Fibroblast of lung (primary cell): ENCODE results near the gene CFAP61. TPM values are rescaled to one million over a fixed set of nuclear protein-coding genes. Genes with fewer than 3 reads are reported as not detected.

Experiments
- DNase-seq, 2 donors: peaks; one replicate each; pipeline versions ENCODE4 v3.0.0 to v3.0.0-alpha.2; 2010; ENCODE audit warnings: low read depth in 2 of 2
- H2AFZ ChIP-seq: 2 replicates; pipeline ENCODE4 v1.5.1; 2012; ENCODE audit warnings: low read length, control low read depth, inconsistent platforms
- H3K27ac ChIP-seq: 2 replicates; pipeline ENCODE4 v1.5.1; 2011; ENCODE audit warnings: low read length, control low read depth; ENCODE audit not compliant: insufficient read depth
- H3K27me3 ChIP-seq: 2 replicates; pipeline ENCODE4 v1.5.1; 2011; ENCODE audit warnings: mild to moderate bottlenecking, low read length; ENCODE audit not compliant: control insufficient read depth, insufficient read depth
- H3K36me3 ChIP-seq: 2 replicates; pipeline ENCODE4 v1.5.1; 2011; ENCODE audit warnings: low read length; ENCODE audit not compliant: control insufficient read depth, insufficient read depth
- H3K4me1 ChIP-seq: 2 replicates; pipeline ENCODE4 v1.5.1; 2011; ENCODE audit warnings: low read length; ENCODE audit not compliant: control insufficient read depth, insufficient read depth; ENCODE audit errors: extremely low read depth
- H3K4me2 ChIP-seq: 2 replicates; pipeline ENCODE4 v1.5.1; 2011; ENCODE audit warnings: low read length, control low read depth; ENCODE audit not compliant: insufficient read depth; ENCODE audit errors: extremely low read depth
- H3K4me3 ChIP-seq, 4 experiments: fragments of 200-600 bp in 1 of 4; sonication (generic) in 1 of 4; replicated peaks in 1 of 4; 2 replicates each; pipeline ENCODE4 v1.5.1; 2011 to 2016; ENCODE audit warnings: low read length in 4 of 4, low read depth in 3 of 4, mild to moderate bottlenecking in 3 of 4, control low read depth in 2 of 4, inconsistent platforms in 1 of 4, mixed read lengths in 1 of 4; ENCODE audit not compliant: insufficient read depth in 1 of 4; ENCODE audit errors: control extremely low read depth in 1 of 4
- H3K79me2 ChIP-seq: 2 replicates; pipeline ENCODE4 v1.5.1; 2012; ENCODE audit warnings: mild to moderate bottlenecking, low read length, inconsistent platforms; ENCODE audit not compliant: control insufficient read depth, insufficient read depth
- H3K9ac ChIP-seq: 2 replicates; pipeline ENCODE4 v1.5.1; 2011; ENCODE audit warnings: mild to moderate bottlenecking, low read length, control low read depth; ENCODE audit not compliant: insufficient read depth
- H3K9me3 ChIP-seq: 2 replicates; pipeline ENCODE4 v1.5.1; 2012; ENCODE audit warnings: low read depth, low read length; ENCODE audit not compliant: control insufficient read depth, insufficient read depth
- H4K20me1 ChIP-seq: 2 replicates; pipeline ENCODE4 v1.5.1; 2011; ENCODE audit warnings: low read length; ENCODE audit not compliant: control insufficient read depth, insufficient read depth; ENCODE audit errors: extremely low read depth
- CTCF ChIP-seq, 2 donors: IDR thresholded peaks in 1 of 2; conservative IDR thresholded peaks in 1 of 2; 1 replicate in 1 of 2; 2 replicates in 1 of 2; pipeline ENCODE4 v1.5.1; 2011 to 2012; ENCODE audit warnings: low read length in 2 of 2, control low read depth in 1 of 2, inconsistent platforms in 1 of 2, low read depth in 1 of 2, mild to moderate bottlenecking in 1 of 2
- EZH2 ChIP-seq: IDR thresholded peaks from 2 replicates; pipeline ENCODE4 v1.5.1; 2012; ENCODE audit warnings: low read length, control low read depth, mild to moderate bottlenecking; ENCODE audit errors: missing control alignments
- polyA plus RNA-seq, 2 donors: library from polyadenylated mRNA; depleted of rRNA in 1 of 2; stranded (reverse) in 1 of 2; unstranded in 1 of 2; fragments of >200 nt; gene quantifications; 2 replicates each; pipeline ENCODE4 v1.2.1, GENCODE V29; 2011 to 2012; ENCODE audit warnings: missing spikeins in 1 of 2
- total RNA-seq: library from RNA; depleted of rRNA; stranded (reverse); fragments of >200 nt; gene quantifications from 2 replicates; pipeline ENCODE4 v1.2.1, GENCODE V29; 2014

CFAP61 gene
- total and polyA plus RNA-seq, 2 donors (not counting 1 experiment from before 2014, with no cell fraction given), result not detected

GRCh38 chr20:20214757-20215275 lies 162.5 kb downstream of the CFAP61 start:
- TF ChIP-seq CTCF (conservative IDR thresholded peaks at IDR 0.05 in 1 of 2, IDR thresholded peaks at IDR 0.05 in 1 of 2; ENCODE audit: low read depth in 1 of 2, low read length in 2 of 2) (no peak), EZH2 (no peak)
- H3K79me2 ChIP-seq, result no peaks in the 10 kb centered on the region
- no peaks in the 10 kb centered on the region for H3K4me1 ChIP-seq
- no peaks in the 10 kb centered on the region for H3K9me3 ChIP-seq
- no peaks in the 10 kb centered on the region for H3K36me3 ChIP-seq
- no peak overlapping the region for H3K4me3 ChIP-seq
- DNase-seq, result no peak
- no peak overlapping the region for H2AFZ ChIP-seq
- H3K27ac ChIP-seq, result no peak overlapping the region
- H3K27me3 ChIP-seq, result no peaks in the 10 kb centered on the region
- H3K9ac ChIP-seq, result no peak overlapping the region
- no peak overlapping the region for H3K4me2 ChIP-seq
- H4K20me1 ChIP-seq, result no peaks in the 10 kb centered on the region

- Histone ChIP-seq H3K36me3 (no peaks in the 10 kb centered on the region), H3K9ac (no peak overlapping the region), H3K9me3 (no peaks in the 10 kb centered on the region), H2AFZ (no peak overlapping the region), H3K4me1 (no peaks in the 10 kb centered on the region), H3K4me3 (no peak overlapping the region), H4K20me1 (no peaks in the 10 kb centered on the region), H3K27ac (no peak overlapping the region), H3K79me2 (no peaks in the 10 kb centered on the region), H3K4me2 (no peak overlapping the region), H3K27me3 (no peaks in the 10 kb centered on the region)
- TF ChIP-seq CTCF (conservative IDR thresholded peaks at IDR 0.05 in 1 of 2, IDR thresholded peaks at IDR 0.05 in 1 of 2; ENCODE audit: low read depth in 1 of 2, low read length in 2 of 2) (no peak), EZH2 (no peak)
- no peak for DNase-seq
Measured at GRCh38 chr20:20215976-20216727, 163.8 kb downstream of the CFAP61 start.

- TF ChIP-seq EZH2 (no peak), CTCF (conservative IDR thresholded peaks at IDR 0.05 in 1 of 2, IDR thresholded peaks at IDR 0.05 in 1 of 2; ENCODE audit: low read depth in 1 of 2, low read length in 2 of 2) (no peak)
- no peaks in the 10 kb centered on the region for H3K36me3 ChIP-seq
- no peak overlapping the region for H3K27ac ChIP-seq
- no peak overlapping the region for H3K4me2 ChIP-seq
- DNase-seq, result no peak
- no peak overlapping the region for H3K9ac ChIP-seq
- no peaks in the 10 kb centered on the region for H4K20me1 ChIP-seq
- H3K9me3 ChIP-seq, result no peaks in the 10 kb centered on the region
- no peaks in the 10 kb centered on the region for H3K27me3 ChIP-seq
- H3K4me3 ChIP-seq, result no peak overlapping the region
- no peak overlapping the region for H2AFZ ChIP-seq
- no peaks in the 10 kb centered on the region for H3K79me2 ChIP-seq
- no peaks in the 10 kb centered on the region for H3K4me1 ChIP-seq
Measured at GRCh38 chr20:20216941-20217340, 164.6 kb downstream of the CFAP61 start.
